HEK293 (cell line): ENCODE results near the gene DUSP10.

Experiments
- CTCF ChIA-PET: fragments of 350-600 bp; formaldehyde crosslinking; extraction: SDS; loops from one replicate; lab custom pipeline; 2021; ENCODE audit warnings: antibody characterized with exemption; lab: Yijun Ruan, JAX
- POLR2A ChIA-PET: fragments of 300-600 bp; formaldehyde crosslinking; extraction: SDS; loops from one replicate; lab custom pipeline; 2020; ENCODE audit warnings: antibody characterized with exemption, inconsistent platforms; lab: Yijun Ruan, JAX
- H3K27ac ChIP-seq: fragments of 200-500 bp; sonication (Bioruptor generic); 2 replicates; pipeline ENCODE4 v1.5.1; 2014; ENCODE audit warnings: low read depth, low read length, control low read depth, inconsistent platforms; ENCODE audit errors: extremely low read depth
- H3K36me3 ChIP-seq, 2 experiments: fragments of 200-500 bp in 1 of 2; sonication (Bioruptor generic) in 1 of 2; 1 replicate in 1 of 2; 2 replicates in 1 of 2; pipeline ENCODE4 v1.5.1; 2014 to 2017; ENCODE audit warnings: inconsistent platforms in 2 of 2, low read length in 2 of 2; ENCODE audit not compliant: control insufficient read depth in 2 of 2, insufficient read depth in 1 of 2
- H3K4me1 ChIP-seq: fragments of 200-500 bp; sonication (Bioruptor generic); 2 replicates; pipeline ENCODE4 v1.5.1; 2014; ENCODE audit warnings: mild to moderate bottlenecking, low read length, inconsistent platforms; ENCODE audit not compliant: control insufficient read depth, insufficient read depth
- H3K4me3 ChIP-seq: 2 replicates; pipeline ENCODE4 v1.5.1; 2011; ENCODE audit warnings: low read depth, mild to moderate bottlenecking, control low read depth, low read length, moderate library complexity
- H3K9me3 ChIP-seq: fragments of 200-500 bp; sonication (Bioruptor generic); 2 replicates; pipeline ENCODE4 v1.5.1; 2014; ENCODE audit warnings: low read depth, low read length, inconsistent platforms; ENCODE audit not compliant: control insufficient read depth, insufficient read depth
- OSR2 ChIP-seq: fragments of 450-650 bp; formaldehyde crosslinking; IDR thresholded peaks from 2 replicates; pipeline ENCODE4 v1.5.1; 2016; ENCODE audit warnings: missing biosample characterization, missing genetic modification characterization
- TCF7L2 ChIP-seq: IDR thresholded peaks from 2 replicates; pipeline ENCODE4 v1.6.1; 2011; ENCODE audit warnings: low read depth, mild to moderate bottlenecking, inconsistent platforms, low read length, moderate library complexity, borderline replicate concordance
- ZBTB44 ChIP-seq: fragments of 450-650 bp; IDR thresholded peaks from 2 replicates; pipeline ENCODE4 v1.5.1; 2018; ENCODE audit warnings: missing biosample characterization, mild to moderate bottlenecking, missing genetic modification characterization
- ZBTB48 ChIP-seq: fragments of 450-650 bp; formaldehyde crosslinking; IDR thresholded peaks from 2 replicates; pipeline ENCODE4 v1.5.1; 2016; ENCODE audit warnings: missing biosample characterization, missing genetic modification characterization
- ZBTB7A ChIP-seq: fragments of 450-650 bp; formaldehyde crosslinking; IDR thresholded peaks from 2 replicates; pipeline ENCODE4 v1.5.1; 2016; ENCODE audit warnings: low read depth, missing biosample characterization, missing genetic modification characterization
- ZEB2 ChIP-seq: fragments of 450-650 bp; formaldehyde crosslinking; IDR thresholded peaks from 2 replicates; pipeline ENCODE4 v1.5.1; 2016; ENCODE audit warnings: missing biosample characterization, missing genetic modification characterization
- ZFP41 ChIP-seq: fragments of 450-650 bp; formaldehyde crosslinking; IDR thresholded peaks from 2 replicates; pipeline ENCODE4 v1.5.1; 2016; ENCODE audit warnings: missing biosample characterization, missing genetic modification characterization, borderline replicate concordance
- ZNF157 ChIP-seq: fragments of 450-650 bp; formaldehyde crosslinking; IDR thresholded peaks from 2 replicates; pipeline ENCODE4 v1.5.1; 2016; ENCODE audit warnings: missing biosample characterization, missing genetic modification characterization
- ZNF169 ChIP-seq: fragments of 450-650 bp; formaldehyde crosslinking; IDR thresholded peaks from 2 replicates; pipeline ENCODE4 v1.5.1; 2016; ENCODE audit warnings: missing biosample characterization, missing genetic modification characterization
- ZNF23 ChIP-seq: fragments of 450-650 bp; formaldehyde crosslinking; IDR thresholded peaks from 2 replicates; pipeline ENCODE4 v1.5.1; 2016; ENCODE audit warnings: missing biosample characterization, missing genetic modification characterization, borderline replicate concordance
- ZNF280D ChIP-seq: fragments of 450-650 bp; formaldehyde crosslinking; IDR thresholded peaks from 2 replicates; pipeline ENCODE4 v1.5.1; 2016; ENCODE audit warnings: missing biosample characterization, missing genetic modification characterization
- ZNF302 ChIP-seq: fragments of 450-650 bp; formaldehyde crosslinking; IDR thresholded peaks from 2 replicates; pipeline ENCODE4 v1.5.1; 2016; ENCODE audit warnings: missing biosample characterization, missing genetic modification characterization, low read depth
- ZNF394 ChIP-seq: fragments of 450-650 bp; formaldehyde crosslinking; IDR thresholded peaks from 2 replicates; pipeline ENCODE4 v1.5.1; 2016; ENCODE audit warnings: missing biosample characterization, missing genetic modification characterization, mild to moderate bottlenecking, moderate library complexity, borderline replicate concordance
- ZNF423 ChIP-seq: fragments of 450-650 bp; formaldehyde crosslinking; IDR thresholded peaks from 2 replicates; pipeline ENCODE4 v1.5.1; 2016; ENCODE audit warnings: missing biosample characterization, missing genetic modification characterization
- ZNF514 ChIP-seq: fragments of 450-650 bp; formaldehyde crosslinking; IDR thresholded peaks from 2 replicates; pipeline ENCODE4 v1.5.1; 2016; ENCODE audit warnings: missing biosample characterization, missing genetic modification characterization
- ZNF560 ChIP-seq: fragments of 450-650 bp; formaldehyde crosslinking; IDR thresholded peaks from 2 replicates; pipeline ENCODE4 v1.5.1; 2017; ENCODE audit warnings: missing biosample characterization, missing genetic modification characterization, borderline replicate concordance
- ZNF610 ChIP-seq: fragments of 450-650 bp; formaldehyde crosslinking; IDR thresholded peaks from 2 replicates; pipeline ENCODE4 v1.5.1; 2016; ENCODE audit warnings: missing biosample characterization, missing genetic modification characterization, borderline replicate concordance
- ZNF621 ChIP-seq: fragments of 450-650 bp; formaldehyde crosslinking; IDR thresholded peaks from 2 replicates; pipeline ENCODE4 v1.5.1; 2017; ENCODE audit warnings: missing biosample characterization, missing genetic modification characterization
- ZNF776 ChIP-seq: fragments of 450-650 bp; formaldehyde crosslinking; IDR thresholded peaks from 2 replicates; pipeline ENCODE4 v1.5.0; 2017; ENCODE audit warnings: missing biosample characterization, missing genetic modification characterization, borderline replicate concordance
- ZNF792 ChIP-seq: fragments of 450-650 bp; formaldehyde crosslinking; IDR thresholded peaks from 2 replicates; pipeline ENCODE4 v1.5.1; 2016; ENCODE audit warnings: missing biosample characterization, missing genetic modification characterization
- ZNF830 ChIP-seq: fragments of 450-650 bp; IDR thresholded peaks from 2 replicates; pipeline ENCODE4 v1.5.0; 2018; ENCODE audit warnings: missing biosample characterization, missing genetic modification characterization, low read depth, mild to moderate bottlenecking, moderate library complexity
- ZNF843 ChIP-seq: fragments of 450-650 bp; formaldehyde crosslinking; IDR thresholded peaks from 2 replicates; pipeline ENCODE4 v1.5.1; 2016; ENCODE audit warnings: missing biosample characterization, missing genetic modification characterization
- TF ChIP-seq, protein P1 (sequence below): fragments of 450-650 bp; IDR thresholded peaks from 2 replicates; pipeline ENCODE4 v1.5.1; 2018; ENCODE audit warnings: missing biosample characterization, missing genetic modification characterization
- TF ChIP-seq, protein P2 (sequence below): fragments of 450-650 bp; formaldehyde crosslinking; IDR thresholded peaks from 2 replicates; pipeline ENCODE4 v1.5.1; 2016; ENCODE audit warnings: missing biosample characterization, missing genetic modification characterization
- TF ChIP-seq, protein P3 (sequence below): fragments of 450-650 bp; formaldehyde crosslinking; IDR thresholded peaks from 2 replicates; pipeline ENCODE4 v1.5.1; 2016; ENCODE audit warnings: missing biosample characterization, missing genetic modification characterization

DUSP10 gene

DNA sequence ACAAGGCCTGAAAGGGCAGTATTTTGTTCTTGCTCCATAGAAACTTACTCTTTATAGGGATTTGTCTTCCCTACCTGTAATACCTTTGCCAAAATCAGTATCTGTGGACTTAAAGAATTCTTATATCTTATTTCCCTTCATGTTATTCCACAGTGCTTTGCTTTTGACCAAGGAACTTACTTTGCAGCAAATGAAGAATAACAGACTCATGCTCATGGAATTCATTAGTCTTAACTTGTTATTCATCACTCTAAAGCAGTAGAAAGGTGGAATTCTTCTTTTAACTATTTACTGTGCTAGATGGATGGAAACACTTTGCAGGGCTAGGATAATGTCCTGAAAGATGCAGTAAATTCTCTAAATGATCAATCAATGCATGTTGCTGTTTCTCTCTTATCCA, 45.9 kb downstream of the DUSP10 start (continued):
- no peak for TF ChIP-seq ZNF280D
- TF ChIP-seq ZNF621 (tag by site-specific recombination): no peak
- TF ChIP-seq ZNF830: no peak

- H3K36me3 ChIP-seq: no peaks in the 10 kb centered on the region
- ChIA-PET POLR2A (no interaction called here), CTCF (no interaction called here)
- H3K27ac ChIP-seq: no peak overlapping the region
- no peaks in the 10 kb centered on the region for H3K4me1 ChIP-seq
- no peaks in the 10 kb centered on the region for H3K9me3 ChIP-seq
- TF ChIP-seq ZFP41 (tag by site-specific recombination) (no peak), ZNF23 (tag by site-specific recombination) (no peak), ZEB2 (no peak), ZNF560 (tag by site-specific recombination) (no peak), ZNF302 (no peak)
- TF ChIP-seq, protein P1, sequence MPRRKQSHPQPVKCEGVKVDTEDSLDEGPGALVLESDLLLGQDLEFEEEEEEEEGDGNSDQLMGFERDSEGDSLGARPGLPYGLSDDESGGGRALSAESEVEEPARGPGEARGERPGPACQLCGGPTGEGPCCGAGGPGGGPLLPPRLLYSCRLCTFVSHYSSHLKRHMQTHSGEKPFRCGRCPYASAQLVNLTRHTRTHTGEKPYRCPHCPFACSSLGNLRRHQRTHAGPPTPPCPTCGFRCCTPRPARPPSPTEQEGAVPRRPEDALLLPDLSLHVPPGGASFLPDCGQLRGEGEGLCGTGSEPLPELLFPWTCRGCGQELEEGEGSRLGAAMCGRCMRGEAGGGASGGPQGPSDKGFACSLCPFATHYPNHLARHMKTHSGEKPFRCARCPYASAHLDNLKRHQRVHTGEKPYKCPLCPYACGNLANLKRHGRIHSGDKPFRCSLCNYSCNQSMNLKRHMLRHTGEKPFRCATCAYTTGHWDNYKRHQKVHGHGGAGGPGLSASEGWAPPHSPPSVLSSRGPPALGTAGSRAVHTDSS (tag by site-specific recombination): no peak
- TF ChIP-seq, protein P2, sequence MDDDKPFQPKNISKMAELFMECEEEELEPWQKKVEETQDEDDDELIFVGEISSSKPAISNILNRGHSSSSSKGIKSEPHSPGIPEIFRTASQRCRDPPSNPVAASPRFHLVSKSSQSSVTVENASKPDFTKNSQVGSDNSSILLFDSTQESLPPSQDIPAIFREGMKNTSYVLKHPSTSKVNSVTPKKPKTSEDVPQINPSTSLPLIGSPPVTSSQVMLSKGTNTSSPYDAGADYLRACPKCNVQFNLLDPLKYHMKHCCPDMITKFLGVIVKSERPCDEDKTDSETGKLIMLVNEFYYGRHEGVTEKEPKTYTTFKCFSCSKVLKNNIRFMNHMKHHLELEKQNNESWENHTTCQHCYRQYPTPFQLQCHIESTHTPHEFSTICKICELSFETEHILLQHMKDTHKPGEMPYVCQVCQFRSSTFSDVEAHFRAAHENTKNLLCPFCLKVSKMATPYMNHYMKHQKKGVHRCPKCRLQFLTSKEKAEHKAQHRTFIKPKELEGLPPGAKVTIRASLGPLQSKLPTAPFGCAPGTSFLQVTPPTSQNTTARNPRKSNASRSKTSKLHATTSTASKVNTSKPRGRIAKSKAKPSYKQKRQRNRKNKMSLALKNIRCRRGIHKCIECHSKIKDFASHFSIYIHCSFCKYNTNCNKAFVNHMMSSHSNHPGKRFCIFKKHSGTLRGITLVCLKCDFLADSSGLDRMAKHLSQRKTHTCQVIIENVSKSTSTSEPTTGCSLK (tag by site-specific recombination): no peak
- H3K4me3 ChIP-seq: no peak overlapping the region
These were observed 46.6 kb downstream of the DUSP10 start for GRCh38 chr1:221695301-221695700.

GRCh38 chr1:221694109-221694508, 47.8 kb downstream of the DUSP10 start:
- ChIA-PET CTCF (no interaction called here), POLR2A (interaction anchor here (0.5 kb wide), 1 partner anchor 10 kb away, joined by 3 read pairs; no protein-coding TSS in a partner anchor)
- Histone ChIP-seq H3K9me3 (no peaks in the 10 kb centered on the region), H3K27ac (no peak overlapping the region), H3K36me3 (no peaks in the 10 kb centered on the region), H3K4me3 (no peak overlapping the region), H3K4me1 (no peaks in the 10 kb centered on the region)
- TF ChIP-seq ZNF514 (tag by site-specific recombination) (no peak), ZNF157 (tag by site-specific recombination) (no peak), ZNF560 (tag by site-specific recombination) (no peak), ZBTB44 (tag by site-specific recombination) (no peak), ZNF843 (no peak), OSR2 (tag by site-specific recombination) (no peak), ZNF169 (tag by site-specific recombination) (no peak), ZNF302 (no peak), ZNF394 (tag by site-specific recombination) (no peak), ZNF610 (no peak), ZNF792 (no peak), ZNF776 (no peak), ZBTB7A (tag by site-specific recombination) (no peak), ZNF423 (no peak), TCF7L2 (no peak), ZBTB48 (tag by site-specific recombination) (no peak)
- TF ChIP-seq, protein P3, sequence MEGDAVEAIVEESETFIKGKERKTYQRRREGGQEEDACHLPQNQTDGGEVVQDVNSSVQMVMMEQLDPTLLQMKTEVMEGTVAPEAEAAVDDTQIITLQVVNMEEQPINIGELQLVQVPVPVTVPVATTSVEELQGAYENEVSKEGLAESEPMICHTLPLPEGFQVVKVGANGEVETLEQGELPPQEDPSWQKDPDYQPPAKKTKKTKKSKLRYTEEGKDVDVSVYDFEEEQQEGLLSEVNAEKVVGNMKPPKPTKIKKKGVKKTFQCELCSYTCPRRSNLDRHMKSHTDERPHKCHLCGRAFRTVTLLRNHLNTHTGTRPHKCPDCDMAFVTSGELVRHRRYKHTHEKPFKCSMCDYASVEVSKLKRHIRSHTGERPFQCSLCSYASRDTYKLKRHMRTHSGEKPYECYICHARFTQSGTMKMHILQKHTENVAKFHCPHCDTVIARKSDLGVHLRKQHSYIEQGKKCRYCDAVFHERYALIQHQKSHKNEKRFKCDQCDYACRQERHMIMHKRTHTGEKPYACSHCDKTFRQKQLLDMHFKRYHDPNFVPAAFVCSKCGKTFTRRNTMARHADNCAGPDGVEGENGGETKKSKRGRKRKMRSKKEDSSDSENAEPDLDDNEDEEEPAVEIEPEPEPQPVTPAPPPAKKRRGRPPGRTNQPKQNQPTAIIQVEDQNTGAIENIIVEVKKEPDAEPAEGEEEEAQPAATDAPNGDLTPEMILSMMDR (tag by site-specific recombination): no peak
